GM18507 (cell line): ENCODE measurements around the gene LRRC59.

Experiments used
- DNase-seq: peaks from one replicate; pipeline ENCODE4 v3.0.0; 2011; ENCODE audit warnings: low read depth; ENCODE audit not compliant: insufficient read length; ENCODE audit errors: extremely low spot score
- FAIRE-seq: peaks from 2 replicates; lab custom pipeline; 2011; peaks lifted over from hg19 to GRCh38; lab: Jason Lieb, UNC

Gene LRRC59

DNA sequence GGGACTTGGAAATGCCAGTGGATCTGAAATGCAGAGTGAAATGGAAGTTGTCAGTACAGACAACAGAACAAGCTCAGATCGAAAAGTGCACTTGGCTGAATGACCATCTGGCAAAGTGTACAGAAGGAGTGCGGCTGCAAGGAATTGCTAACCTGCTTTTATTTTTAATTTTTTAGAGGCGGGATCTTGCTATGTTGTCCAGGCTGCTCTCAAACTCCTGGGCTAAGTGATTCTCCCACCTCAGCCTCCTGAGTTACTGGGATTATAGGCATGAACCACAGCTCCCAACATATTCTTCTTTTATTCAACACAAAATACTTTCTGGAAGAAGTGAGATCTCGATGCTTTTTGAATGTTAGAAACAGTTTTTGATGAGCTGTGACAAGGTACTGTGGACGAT lies 3.6 kb downstream of the LRRC59 start:
- FAIRE-seq (no peak), DNase-seq (no peak)

- FAIRE-seq, result no peak
- no peak for DNase-seq
These were observed 4.7 kb downstream of the LRRC59 start for GRCh38 chr17:50392621-50393020.

DNA sequence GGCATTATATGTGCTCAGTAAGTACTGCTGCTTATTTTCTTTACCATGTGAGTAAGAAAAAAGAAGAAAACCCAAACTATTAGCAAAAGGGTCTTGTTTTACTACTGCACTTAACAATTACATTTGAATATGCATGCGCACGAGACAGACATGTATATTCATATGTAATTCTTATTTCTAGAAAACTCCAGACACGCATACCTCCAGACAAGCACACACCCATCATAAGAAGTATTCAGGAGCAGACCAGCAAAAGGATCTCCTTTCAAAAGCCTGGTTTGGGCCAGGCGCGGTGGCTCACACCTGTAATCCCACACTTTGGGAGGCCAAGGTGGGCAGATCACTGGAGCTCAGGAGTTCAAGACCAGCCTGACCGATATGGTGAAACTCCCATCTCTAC lies 7.8 kb downstream of the LRRC59 start:
- FAIRE-seq, result no peak
- no peak for DNase-seq

DNA sequence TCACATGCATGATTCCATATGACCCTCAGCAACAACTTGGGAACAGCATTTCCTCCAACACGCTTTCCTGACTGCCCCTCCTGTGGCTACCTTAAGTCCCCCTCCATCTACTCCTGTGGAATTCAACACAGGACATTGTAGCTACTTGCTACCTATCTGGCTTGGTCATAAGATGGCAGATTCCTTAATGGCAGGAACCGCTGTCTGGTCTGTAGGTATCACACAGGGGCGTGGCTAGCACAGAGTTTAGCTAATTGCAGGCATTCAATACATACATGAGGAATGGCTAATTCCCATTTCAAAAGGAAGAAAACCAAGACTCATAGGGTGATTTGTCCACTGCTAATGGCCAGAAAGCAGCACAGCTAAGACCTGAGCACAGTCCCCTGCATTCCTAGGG lies 8.6 kb downstream of the LRRC59 start:
- DNase-seq (no peak), FAIRE-seq (no peak)

- no peak for DNase-seq
- no peak for FAIRE-seq
These were observed 10.8 kb downstream of the LRRC59 start for GRCh38 chr17:50386510-50386909.

- FAIRE-seq, result no peak
- no peak for DNase-seq
These were observed 14.4 kb downstream of the LRRC59 start for GRCh38 chr17:50382931-50383330.

DNA sequence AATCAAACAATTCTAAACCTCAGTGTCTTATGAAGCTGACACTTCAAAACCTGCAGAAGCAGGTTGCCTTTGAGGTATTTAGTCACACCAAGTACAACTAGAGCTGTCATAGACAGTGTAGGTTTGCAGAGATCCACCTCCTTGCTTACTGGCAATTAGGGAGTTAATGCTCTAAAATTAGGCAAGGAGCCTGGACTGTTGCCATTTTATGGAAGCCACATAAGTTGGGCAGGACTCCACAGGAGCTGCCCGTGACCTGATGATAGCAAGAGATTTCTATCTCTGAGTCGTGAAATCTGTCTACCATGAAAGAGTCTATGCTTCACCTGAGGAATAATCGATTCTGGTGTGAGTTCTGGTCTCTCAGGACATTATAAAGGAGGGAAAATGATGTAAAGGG lies 15.4 kb downstream of the LRRC59 start:
- FAIRE-seq, result no peak
- no peak for DNase-seq

GRCh38 chr17:50381260-50381815 lies 16.0 kb downstream of the LRRC59 start:
- FAIRE-seq (no peak), DNase-seq (no peak)

GRCh38 chr17:50380369-50381259 lies 16.7 kb downstream of the LRRC59 start:
- no peak for FAIRE-seq

DNA sequence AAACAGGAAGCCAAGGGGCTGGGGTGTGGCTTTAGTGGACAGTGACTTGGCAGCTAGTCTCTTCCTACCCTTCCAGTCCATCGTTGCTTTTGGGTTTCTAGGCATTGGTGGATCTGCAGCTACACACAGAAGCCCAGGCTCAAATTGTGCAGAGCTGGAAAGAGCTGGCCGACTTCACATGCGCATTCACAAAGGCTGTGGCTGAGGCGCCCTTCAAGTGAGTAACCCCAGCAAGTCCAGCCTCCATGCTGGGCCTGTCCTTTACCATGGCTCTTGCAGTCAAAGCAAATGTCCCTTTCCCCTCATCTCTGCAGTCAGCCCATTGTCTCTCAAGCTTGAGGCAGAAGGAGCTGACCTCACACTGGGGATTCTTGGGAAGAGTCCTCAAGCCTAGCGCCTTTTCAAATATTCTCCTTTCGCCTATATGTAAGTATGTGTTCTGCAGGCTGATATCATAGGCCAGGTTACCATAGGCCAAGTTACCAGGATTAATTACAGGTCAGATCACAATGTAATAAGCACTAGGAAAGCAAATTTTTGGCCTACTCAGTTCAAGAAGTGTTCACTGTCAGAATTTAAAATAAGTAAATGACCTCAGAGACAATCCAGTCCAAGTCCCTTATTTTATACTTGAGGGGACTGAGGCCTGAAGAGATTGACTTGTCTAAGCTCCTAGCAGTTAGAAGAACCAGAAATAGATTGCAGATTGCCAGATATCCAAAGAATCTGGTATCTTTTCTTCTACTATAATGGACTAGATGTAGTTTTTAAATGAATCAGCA lies 17.8 kb downstream of the LRRC59 start:
- FAIRE-seq (no peak), DNase-seq (no peak)

More at GRCh38 chr17:50380369-50381259, 16.7 kb downstream of the LRRC59 start:
- no peak for DNase-seq

DNA sequence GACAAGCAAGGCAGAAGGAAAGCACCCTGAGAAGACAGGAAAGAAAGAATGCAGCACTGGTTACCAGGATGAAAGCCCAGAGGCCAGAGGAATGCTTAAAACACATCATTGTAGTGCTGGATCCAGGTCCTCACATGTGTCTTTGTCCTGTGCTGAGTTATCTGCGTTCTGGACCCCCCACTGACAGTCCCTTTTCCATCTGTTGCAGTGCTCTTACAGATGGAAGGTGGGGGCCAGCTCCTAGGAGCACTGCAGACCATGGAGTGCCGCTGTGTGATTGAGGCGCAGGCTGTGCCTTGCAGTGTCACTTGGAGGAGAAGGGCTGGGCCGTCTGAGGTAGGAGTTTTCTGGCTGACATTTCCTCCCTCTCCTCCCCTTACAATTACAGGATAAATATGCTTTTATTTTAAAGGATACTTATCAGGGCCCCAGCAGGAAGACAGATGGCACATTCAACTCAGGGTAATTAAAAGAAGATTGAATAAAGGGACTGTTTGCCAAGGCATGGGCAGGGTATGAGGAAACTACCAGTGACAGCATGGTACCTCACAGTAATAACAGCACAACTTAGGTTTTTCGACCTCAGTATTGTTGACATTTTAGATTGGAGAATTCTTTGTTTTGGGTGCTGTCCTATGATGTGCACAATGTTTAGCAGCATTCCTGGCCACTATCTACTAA lies 21.3 kb downstream of the LRRC59 start:
- FAIRE-seq, result no peak
- DNase-seq, result no peak

- no peak for DNase-seq
- no peak for FAIRE-seq
These were observed 23.6 kb downstream of the LRRC59 start for GRCh38 chr17:50373705-50374104.

- peak; percentile 94 for FAIRE-seq
These were observed 24.4 kb downstream of the LRRC59 start, which contains the start of the genes EME1 and MRPL27 for GRCh38 chr17:50372758-50373556. EME1 (plus strand) TSS chr17:50373229; CDS start chr17:50375209, 1,980 bp downstream. MRPL27 (minus strand) TSS chr17:50373184; CDS start chr17:50373170, 14 bp downstream.

DNA sequence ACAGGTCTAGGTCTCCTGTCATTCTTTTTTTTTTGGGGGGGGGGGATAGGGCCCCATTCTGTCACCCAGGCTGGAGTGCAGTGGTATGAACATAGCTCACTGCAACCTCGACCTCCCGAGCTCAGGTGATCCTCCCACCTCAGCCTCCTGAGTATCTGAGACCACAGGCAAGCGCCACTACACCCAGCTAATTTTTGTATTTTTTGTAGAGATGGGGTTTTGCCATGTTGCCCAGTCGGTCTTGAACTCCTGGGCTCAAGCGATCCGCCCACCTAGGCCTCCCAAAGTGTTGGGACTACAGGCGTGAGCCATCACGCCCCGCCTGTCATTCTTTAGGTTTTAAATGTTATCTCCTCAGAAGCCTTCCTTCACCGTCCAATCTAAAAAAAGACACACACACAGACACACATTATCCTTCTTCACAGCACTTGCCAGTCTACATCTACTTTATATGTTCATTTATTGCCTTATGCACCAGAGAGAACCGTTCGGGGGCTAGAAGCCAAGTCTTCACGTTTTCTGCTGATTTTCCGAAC lies 25.0 kb downstream of the LRRC59 start:
- DNase-seq (no peak), FAIRE-seq (no peak)

More at GRCh38 chr17:50372758-50373556, 24.4 kb downstream of the LRRC59 start, which contains the start of the genes EME1 and MRPL27:
- peak; percentile 88 for DNase-seq

DNA sequence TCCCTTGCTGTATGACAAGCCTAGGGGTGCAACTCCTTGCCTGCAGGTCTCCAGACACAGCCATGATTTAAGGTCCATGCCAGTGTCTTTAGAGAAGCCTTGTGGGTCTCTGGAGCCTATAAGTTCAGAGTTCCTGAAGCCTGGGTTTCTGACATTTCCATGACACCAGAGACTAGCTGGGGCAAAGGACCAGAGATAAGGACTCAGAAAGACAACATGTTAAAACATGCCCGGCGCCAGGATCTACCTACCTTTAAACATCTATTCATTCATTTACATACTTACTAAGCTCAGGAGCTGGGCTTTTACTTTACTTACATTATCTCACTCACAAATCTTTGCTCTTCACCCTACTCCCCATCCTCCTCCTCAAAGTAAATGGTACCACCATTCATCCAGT lies 25.8 kb downstream of the LRRC59 start:
- DNase-seq (no peak), FAIRE-seq (no peak)

GRCh38 chr17:50370052-50370451 lies 27.3 kb downstream of the LRRC59 start:
- no peak for FAIRE-seq
- DNase-seq, result no peak

GRCh38 chr17:50367401-50367800 lies 29.9 kb downstream of the LRRC59 start:
- DNase-seq (no peak), FAIRE-seq (no peak)

GRCh38 chr17:50365649-50366393 lies 31.5 kb downstream of the LRRC59 start:
- DNase-seq (no peak), FAIRE-seq (no peak)
